TTC549 (cell line): ENCODE measurements around the gene TSSC4.

Source experiments
- FAIRE-seq: peaks from 2 replicates; lab custom pipeline; 2012; peaks lifted over from hg19 to GRCh38; lab: Jason Lieb, UNC

The TSSC4 gene

DNA sequence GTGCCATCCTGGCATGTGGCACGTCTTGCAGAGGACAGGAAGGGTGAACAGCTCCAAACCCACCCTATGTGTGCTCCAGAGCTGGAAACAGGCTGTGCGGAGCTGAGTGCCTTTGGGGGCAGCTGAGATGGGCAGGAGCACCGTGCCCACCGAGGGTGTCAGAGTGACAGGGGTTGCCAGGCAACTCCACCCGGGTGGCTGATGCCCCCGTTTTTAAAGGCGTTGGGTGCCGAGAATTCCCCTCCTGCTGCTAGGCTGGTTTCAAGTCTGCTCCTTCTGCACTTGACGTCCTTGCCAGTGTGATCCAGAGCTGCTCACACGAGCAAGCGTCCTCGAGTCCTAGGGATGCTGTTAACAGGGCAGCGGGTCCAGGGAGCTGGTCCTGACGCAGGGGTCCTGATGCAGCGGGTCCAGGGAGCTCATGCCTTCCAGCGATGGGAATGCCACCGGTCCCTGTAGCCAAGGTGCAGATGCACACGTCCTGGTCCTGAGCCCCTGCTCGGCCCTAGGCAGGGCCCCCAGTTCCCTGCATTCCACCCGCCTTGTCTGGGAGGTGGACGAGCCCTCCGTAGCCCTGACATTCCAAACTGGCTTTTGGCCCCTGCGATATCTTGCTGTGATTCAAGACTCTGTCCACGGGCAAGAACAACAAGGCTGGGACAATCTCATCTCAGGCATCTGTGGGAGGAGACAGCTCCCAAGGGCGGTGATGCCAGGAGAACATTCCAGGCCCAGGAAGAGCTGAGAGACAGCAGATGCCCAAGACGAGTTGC, 49.2 kb downstream of the TSSC4 start:
- no peak for FAIRE-seq

DNA sequence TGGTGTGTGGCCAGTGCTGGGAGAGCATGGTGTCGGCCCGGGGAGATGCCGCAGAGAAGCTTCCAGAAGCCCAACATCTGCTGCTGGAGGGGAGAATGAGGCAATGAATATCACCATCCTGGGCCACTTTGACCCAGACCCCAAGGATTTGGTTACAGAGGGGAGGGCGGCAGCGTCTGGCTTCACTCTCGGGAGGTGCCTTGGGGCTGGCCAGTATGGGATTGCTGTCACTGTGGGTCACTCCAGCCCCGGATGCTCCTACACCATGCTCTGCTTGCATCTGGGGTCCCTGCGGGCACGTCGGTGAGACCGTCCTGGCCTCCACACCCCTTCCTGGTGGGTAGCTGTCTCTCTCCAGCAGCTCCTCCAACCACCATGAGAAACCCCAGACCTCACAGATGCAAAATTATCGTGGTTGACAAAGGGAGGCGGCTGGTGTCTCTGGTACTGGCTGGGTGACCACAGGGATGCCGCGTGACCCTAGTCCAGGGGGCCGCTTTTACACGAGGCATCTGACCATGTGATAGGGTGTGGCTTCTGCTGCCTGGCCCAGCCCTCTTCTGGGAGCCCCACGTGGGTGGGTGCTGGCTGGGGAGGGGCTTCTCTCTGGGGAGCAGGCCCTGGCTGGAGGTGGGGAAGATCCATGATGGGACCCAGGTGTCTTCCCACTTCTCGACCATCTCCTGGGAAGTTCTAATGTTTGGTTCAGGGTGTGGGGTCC, 49.9 kb downstream of the TSSC4 start:
- FAIRE-seq, result no peak

DNA sequence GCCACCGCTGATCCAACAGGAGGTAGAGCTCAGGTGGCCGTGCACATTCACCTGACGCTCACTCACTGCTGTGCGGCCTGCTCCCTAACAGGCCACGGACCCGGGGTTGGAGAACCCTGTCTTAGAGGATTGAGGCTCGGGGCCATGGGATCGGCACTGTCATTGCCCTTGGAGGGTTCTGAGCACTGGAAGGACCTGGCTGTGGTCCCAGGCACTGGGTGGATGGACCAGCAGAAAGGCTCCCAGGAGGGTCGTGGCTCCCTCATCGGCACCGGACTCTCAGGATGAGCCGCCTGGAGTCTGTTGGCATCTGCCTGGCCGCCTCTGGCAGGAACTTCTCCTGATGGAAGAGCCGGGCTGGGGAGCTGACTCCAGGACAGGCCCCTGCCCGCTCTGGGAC, 50.8 kb downstream of the TSSC4 start:
- no peak for FAIRE-seq

DNA sequence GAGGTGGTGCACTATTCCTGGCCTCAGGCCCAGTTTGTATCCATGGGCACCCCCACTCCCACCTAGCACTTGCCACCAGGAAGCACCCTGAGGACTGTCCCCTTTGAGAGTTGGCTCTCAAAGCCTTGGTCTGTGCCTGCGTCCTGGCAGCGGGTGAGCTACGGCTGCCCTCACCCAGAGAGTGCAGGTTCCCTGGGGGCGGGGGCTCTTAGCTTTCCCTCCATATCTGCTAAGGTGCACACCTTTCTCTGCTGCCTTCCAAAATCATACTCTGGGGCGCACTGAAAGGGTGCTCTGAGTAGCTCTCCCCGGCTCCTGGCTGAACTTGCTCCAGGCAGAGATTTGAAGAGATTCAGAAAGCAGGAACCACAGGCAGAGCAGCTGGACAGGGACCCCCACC, 51.4 kb downstream of the TSSC4 start:
- no peak for FAIRE-seq

DNA sequence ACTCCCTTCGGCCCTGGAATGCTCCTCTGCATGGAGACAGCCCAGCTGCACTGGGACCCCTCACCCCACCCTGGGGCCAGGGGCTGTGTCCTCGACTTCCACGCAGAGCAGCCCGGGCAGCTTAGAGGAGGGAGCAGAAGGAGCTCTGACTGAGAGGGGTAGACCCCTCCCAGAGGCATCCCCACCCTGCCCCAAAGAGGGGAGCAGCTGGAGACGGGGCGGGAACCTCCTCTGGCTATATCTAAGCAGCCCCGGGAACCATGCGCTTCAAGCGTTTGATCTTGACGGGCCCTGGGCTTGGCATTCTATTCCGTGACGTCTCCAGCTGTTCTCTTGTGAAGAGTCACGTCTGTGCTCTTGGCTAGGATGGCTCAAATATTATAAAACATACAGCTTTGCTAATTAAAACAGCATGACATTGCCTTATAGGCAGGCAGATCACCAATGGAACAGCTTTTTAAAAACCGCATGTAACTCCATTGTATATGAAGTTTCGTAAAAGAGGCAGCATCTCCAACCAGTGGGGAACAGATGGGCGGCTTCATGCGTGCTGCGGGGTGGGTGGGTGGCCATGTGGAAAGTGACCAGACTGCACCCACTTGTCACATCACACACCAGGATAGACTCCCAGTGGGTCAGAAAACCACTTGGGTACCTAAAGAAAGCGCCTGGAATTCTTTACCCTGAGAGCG, 51.9 kb downstream of the TSSC4 start:
- no peak for FAIRE-seq

DNA sequence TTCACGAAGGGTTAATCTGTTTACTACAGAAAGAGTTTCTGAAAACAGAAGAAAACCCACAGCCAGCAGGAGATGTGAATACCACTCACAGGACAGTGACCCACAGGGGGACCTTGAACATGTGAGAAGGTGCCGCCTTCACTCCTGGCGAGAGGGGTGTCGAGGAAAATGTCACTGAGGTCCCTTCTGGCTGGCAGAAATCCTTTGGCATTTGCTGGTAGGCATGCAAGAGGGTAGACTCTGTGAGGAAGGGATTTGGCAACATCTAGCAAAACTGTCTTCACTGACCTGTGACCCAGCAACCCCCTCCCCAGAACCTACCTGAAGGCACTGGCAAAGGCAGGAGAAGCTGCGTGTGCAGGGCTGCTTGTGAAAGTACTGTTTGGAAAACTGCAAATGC, 52.9 kb downstream of the TSSC4 start:
- no peak for FAIRE-seq
